BE2C (cell line): ENCODE measurements around the gene LMO7.

Experiments used
- DNase-seq: peaks from one replicate; pipeline ENCODE4 v3.0.0-alpha.2; 2020
- H3K27me3 ChIP-seq: fragments of 250-450 bp; sonication (Bioruptor Pico); 2 replicates; pipeline ENCODE4 v1.5.1; 2020; ENCODE audit warnings: mild to moderate bottlenecking
- H3K36me3 ChIP-seq: fragments of 250-450 bp; sonication (Bioruptor Pico); 2 replicates; pipeline ENCODE4 v1.5.1; 2020; ENCODE audit warnings: mild to moderate bottlenecking
- H3K4me1 ChIP-seq: fragments of 250-450 bp; sonication (Bioruptor Pico); 2 replicates; pipeline ENCODE4 v1.5.1; 2020
- H3K4me3 ChIP-seq: 2 replicates; pipeline ENCODE4 v1.5.1; 2011; ENCODE audit warnings: low read depth, low read length
- H3K9me3 ChIP-seq: fragments of 250-450 bp; sonication (Bioruptor Pico); 2 replicates; pipeline ENCODE4 v1.5.1; 2020
- CTCF ChIP-seq: IDR thresholded peaks from 2 replicates; pipeline ENCODE4 v1.5.1; 2012; ENCODE audit warnings: mild to moderate bottlenecking, low read depth, low read length

The LMO7 gene

GRCh38 chr13:75800545-75800944 lies 164.4 kb downstream of the LMO7 start:
- H3K27me3 ChIP-seq = no peaks in the 10 kb centered on the region
- no peaks in the 10 kb centered on the region for H3K36me3 ChIP-seq
- no peak overlapping the region for H3K4me3 ChIP-seq
- no peaks in the 10 kb centered on the region for H3K9me3 ChIP-seq
- DNase-seq = no peak
- no peak for TF ChIP-seq CTCF
- no peaks in the 10 kb centered on the region for H3K4me1 ChIP-seq

- Histone ChIP-seq H3K4me1 (no peaks in the 10 kb centered on the region), H3K4me3 (no peak overlapping the region), H3K9me3 (no peaks in the 10 kb centered on the region), H3K36me3 (no peaks in the 10 kb centered on the region), H3K27me3 (no peaks in the 10 kb centered on the region)
- DNase-seq = no peak
- no peak for TF ChIP-seq CTCF
Measured at GRCh38 chr13:75801388-75801945, 165.3 kb downstream of the LMO7 start.

GRCh38 chr13:75802161-75802560 lies 166.0 kb downstream of the LMO7 start:
- no peak for DNase-seq
- Histone ChIP-seq H3K4me3 (no peak overlapping the region), H3K27me3 (no peaks in the 10 kb centered on the region), H3K36me3 (no peaks in the 10 kb centered on the region), H3K4me1 (no peaks in the 10 kb centered on the region), H3K9me3 (no peaks in the 10 kb centered on the region)
- no peak for TF ChIP-seq CTCF

GRCh38 chr13:75803164-75803611 lies 167.1 kb downstream of the LMO7 start:
- no peak for TF ChIP-seq CTCF
- Histone ChIP-seq H3K27me3 (no peaks in the 10 kb centered on the region), H3K4me1 (no peaks in the 10 kb centered on the region), H3K9me3 (no peaks in the 10 kb centered on the region), H3K36me3 (no peaks in the 10 kb centered on the region), H3K4me3 (no peak overlapping the region)
- no peak for DNase-seq

- H3K4me1 ChIP-seq = no peaks in the 10 kb centered on the region
- TF ChIP-seq CTCF = no peak
- H3K4me3 ChIP-seq = no peak overlapping the region
- DNase-seq = no peak
- no peaks in the 10 kb centered on the region for H3K9me3 ChIP-seq
- no peaks in the 10 kb centered on the region for H3K27me3 ChIP-seq
- H3K36me3 ChIP-seq = no peaks in the 10 kb centered on the region
Measured at GRCh38 chr13:75804054-75804453, 167.9 kb downstream of the LMO7 start.

GRCh38 chr13:75804605-75805004 lies 168.5 kb downstream of the LMO7 start:
- Histone ChIP-seq H3K27me3 (no peaks in the 10 kb centered on the region), H3K4me3 (no peak overlapping the region), H3K9me3 (no peaks in the 10 kb centered on the region), H3K4me1 (no peaks in the 10 kb centered on the region), H3K36me3 (no peaks in the 10 kb centered on the region)
- no peak for TF ChIP-seq CTCF
- DNase-seq = no peak
